ENCODE data around the gene PRSS37.

PRSS37 gene

GRCh38 chr7:141788296-141788695 lies 53.0 kb downstream of the PRSS37 start:
- no peak for DNase-seq (ENCODE audit: low read depth, low spot score)

Measured in activated CD4-positive, CD25-positive, alpha-beta regulatory T cell treated with anti-CD3 and anti-CD28 coated beads, Interleukin-2, amount 50 U/mL, for 16 hours (primary cell).